ENCODE measurements around the gene NWD2. TPM values are rescaled to one million over a fixed set of nuclear protein-coding genes. Genes with fewer than 3 reads are reported as not detected.

NWD2 gene
- total RNA-seq, 1 experiment from 2014 or later = not detected

DNA sequence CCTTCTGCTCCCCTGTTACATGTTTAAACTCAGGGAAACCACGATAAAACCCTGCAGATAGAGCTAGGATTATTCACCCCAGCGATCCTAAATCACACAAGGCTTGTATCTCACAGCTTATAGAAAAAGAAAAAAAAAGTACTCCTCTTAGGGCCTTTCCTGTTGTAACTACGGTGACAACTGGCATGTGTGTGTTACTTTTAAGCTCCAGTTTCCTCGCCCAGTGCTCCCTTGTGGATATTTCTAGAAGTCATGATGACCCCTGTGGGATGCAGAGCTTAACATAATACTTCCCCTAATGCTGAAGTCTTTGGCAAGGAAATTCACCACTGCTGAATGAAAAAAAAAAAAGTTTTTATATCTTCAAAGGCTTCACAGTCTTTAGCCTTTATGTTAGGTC is 114.7 kb downstream of the NWD2 start:
- intact Hi-C loops (cut with micrococcal nuclease) = no loop called here
- no peaks in the 10 kb centered on the region for H4K20me1 ChIP-seq (ENCODE audit: insufficient read depth)
- no peaks in the 10 kb centered on the region for H3K9me2 ChIP-seq (ENCODE audit: insufficient read depth)
- DNase-seq (ENCODE audit: low read depth, low spot score) = no peak
- ChIA-PET POLR2A (no interaction called here), RAD21 (ENCODE audit: low non-redundant PET in 1 of 2, low total read pairs in 2 of 2, uncharacterized antibody in 2 of 2, unreplicated experiment in 2 of 2) (no interaction called here), CTCF (no interaction called here)
- no peak overlapping the region for H3K9ac ChIP-seq (ENCODE audit: low read length)
- no peak overlapping the region for H3K4me2 ChIP-seq (ENCODE audit: low read length)
- TF ChIP-seq SP1 (IDR thresholded peaks at IDR 0.05; ENCODE audit: low read depth) (no peak), YY1 (IDR thresholded peaks at IDR 0.05; ENCODE audit: extremely low read depth, insufficient replicate concordance, low read depth, low read length) (no peak), SIN3A (IDR thresholded peaks at IDR 0.05; ENCODE audit: low read depth) (no peak), ELF1 (IDR thresholded peaks at IDR 0.05; ENCODE audit: borderline replicate concordance, low read depth) (no peak), ZNF274 (IDR thresholded peaks at IDR 0.05; ENCODE audit: low read depth, low read length) (no peak)
- H3K36me3 ChIP-seq (ENCODE audit: control insufficient read depth in 1 of 2, insufficient read depth in 2 of 2, low read length in 2 of 2) = no peaks in the 10 kb centered on the region
- H3K27me3 ChIP-seq (ENCODE audit: insufficient read depth, low read length) = no peaks in the 10 kb centered on the region
- H3K79me2 ChIP-seq (ENCODE audit: insufficient read depth, low read length) = no peaks in the 10 kb centered on the region
- H3K9me3 ChIP-seq (ENCODE audit: control insufficient read depth in 1 of 2, insufficient read depth in 1 of 2, low read depth in 1 of 2, low read length in 2 of 2) = no peaks in the 10 kb centered on the region
- no TSS peak for BruUV-seq (replicated peaks)
- ATAC-seq = no peak
- no peak overlapping the region for H3K27ac ChIP-seq (ENCODE audit: low read depth, low read length)
- peaks cover 0 to 6% of the 10 kb centered on the region in 2 experiments; a peak in 1 of 4 replicates for H3K4me1 ChIP-seq (ENCODE audit: control insufficient read depth in 1 of 2, insufficient read depth in 2 of 2, low read length in 2 of 2)
- no peak overlapping the region for H3K4me3 ChIP-seq (replicated peaks in 1 of 2; ENCODE audit: low read depth in 1 of 2, low read length in 2 of 2)
- H2AFZ ChIP-seq (ENCODE audit: low read depth, low read length, poor library complexity, severe bottlenecking) = no peak overlapping the region

DNA sequence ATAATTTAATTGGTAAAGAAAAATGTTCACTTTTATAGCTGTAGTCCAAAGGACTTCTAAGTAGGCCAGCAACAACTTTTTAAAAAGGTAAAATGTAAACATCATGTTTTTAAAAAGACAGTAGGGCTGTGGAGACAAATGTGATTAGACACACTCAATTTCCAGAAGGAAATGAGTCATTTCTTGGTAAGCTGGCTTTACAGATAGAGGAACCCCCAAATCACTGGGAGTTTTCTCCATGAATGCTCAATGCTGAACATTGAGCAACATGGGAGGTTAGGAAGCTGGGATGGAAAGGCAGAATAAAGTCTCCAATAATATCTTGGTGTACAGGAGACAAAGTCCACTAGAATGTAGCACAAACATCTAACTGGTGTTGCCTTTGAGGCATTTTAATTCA is 121.3 kb downstream of the NWD2 start:
- no peaks in the 10 kb centered on the region for H3K36me3 ChIP-seq (ENCODE audit: control insufficient read depth in 1 of 2, insufficient read depth in 2 of 2, low read length in 2 of 2)
- RAD21 ChIA-PET (ENCODE audit: low non-redundant PET in 1 of 2, low total read pairs in 2 of 2, uncharacterized antibody in 2 of 2, unreplicated experiment in 2 of 2) = no interaction called here
- intact Hi-C loops (cut with micrococcal nuclease) = no loop called here
- TF ChIP-seq, protein P1, sequence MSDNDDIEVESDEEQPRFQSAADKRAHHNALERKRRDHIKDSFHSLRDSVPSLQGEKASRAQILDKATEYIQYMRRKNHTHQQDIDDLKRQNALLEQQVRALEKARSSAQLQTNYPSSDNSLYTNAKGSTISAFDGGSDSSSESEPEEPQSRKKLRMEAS (IDR thresholded peaks at IDR 0.05) = no peak
- TF ChIP-seq CBX3 (IDR thresholded peaks at IDR 0.05; ENCODE audit: low read depth) = no peak
- TF ChIP-seq RAD21 (IDR thresholded peaks at IDR 0.05; ENCODE audit: low read depth) = no peak
- TF ChIP-seq ZFX (IDR thresholded peaks at IDR 0.05) = no peak
- TF ChIP-seq FOSL1 (IDR thresholded peaks at IDR 0.05; ENCODE audit: low read depth) = no peak
- no peak for TF ChIP-seq EZH2phosphoT487 (IDR thresholded peaks at IDR 0.05; ENCODE audit: borderline replicate concordance)
- TF ChIP-seq SRF (IDR thresholded peaks at IDR 0.05; ENCODE audit: low read depth) = no peak
- TF ChIP-seq, protein P2, sequence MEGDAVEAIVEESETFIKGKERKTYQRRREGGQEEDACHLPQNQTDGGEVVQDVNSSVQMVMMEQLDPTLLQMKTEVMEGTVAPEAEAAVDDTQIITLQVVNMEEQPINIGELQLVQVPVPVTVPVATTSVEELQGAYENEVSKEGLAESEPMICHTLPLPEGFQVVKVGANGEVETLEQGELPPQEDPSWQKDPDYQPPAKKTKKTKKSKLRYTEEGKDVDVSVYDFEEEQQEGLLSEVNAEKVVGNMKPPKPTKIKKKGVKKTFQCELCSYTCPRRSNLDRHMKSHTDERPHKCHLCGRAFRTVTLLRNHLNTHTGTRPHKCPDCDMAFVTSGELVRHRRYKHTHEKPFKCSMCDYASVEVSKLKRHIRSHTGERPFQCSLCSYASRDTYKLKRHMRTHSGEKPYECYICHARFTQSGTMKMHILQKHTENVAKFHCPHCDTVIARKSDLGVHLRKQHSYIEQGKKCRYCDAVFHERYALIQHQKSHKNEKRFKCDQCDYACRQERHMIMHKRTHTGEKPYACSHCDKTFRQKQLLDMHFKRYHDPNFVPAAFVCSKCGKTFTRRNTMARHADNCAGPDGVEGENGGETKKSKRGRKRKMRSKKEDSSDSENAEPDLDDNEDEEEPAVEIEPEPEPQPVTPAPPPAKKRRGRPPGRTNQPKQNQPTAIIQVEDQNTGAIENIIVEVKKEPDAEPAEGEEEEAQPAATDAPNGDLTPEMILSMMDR (IDR thresholded peaks at IDR 0.05 in 2 of 3, conservative IDR thresholded peaks at IDR 0.05 in 1 of 3; ENCODE audit: borderline replicate concordance in 1 of 3, insufficient read depth in 1 of 3, low read depth in 2 of 3, low read length in 2 of 3) = no peak
- TF ChIP-seq, protein P3, sequence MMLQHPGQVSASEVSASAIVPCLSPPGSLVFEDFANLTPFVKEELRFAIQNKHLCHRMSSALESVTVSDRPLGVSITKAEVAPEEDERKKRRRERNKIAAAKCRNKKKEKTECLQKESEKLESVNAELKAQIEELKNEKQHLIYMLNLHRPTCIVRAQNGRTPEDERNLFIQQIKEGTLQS (IDR thresholded peaks at IDR 0.05) = no peak
- TF ChIP-seq, protein P4, sequence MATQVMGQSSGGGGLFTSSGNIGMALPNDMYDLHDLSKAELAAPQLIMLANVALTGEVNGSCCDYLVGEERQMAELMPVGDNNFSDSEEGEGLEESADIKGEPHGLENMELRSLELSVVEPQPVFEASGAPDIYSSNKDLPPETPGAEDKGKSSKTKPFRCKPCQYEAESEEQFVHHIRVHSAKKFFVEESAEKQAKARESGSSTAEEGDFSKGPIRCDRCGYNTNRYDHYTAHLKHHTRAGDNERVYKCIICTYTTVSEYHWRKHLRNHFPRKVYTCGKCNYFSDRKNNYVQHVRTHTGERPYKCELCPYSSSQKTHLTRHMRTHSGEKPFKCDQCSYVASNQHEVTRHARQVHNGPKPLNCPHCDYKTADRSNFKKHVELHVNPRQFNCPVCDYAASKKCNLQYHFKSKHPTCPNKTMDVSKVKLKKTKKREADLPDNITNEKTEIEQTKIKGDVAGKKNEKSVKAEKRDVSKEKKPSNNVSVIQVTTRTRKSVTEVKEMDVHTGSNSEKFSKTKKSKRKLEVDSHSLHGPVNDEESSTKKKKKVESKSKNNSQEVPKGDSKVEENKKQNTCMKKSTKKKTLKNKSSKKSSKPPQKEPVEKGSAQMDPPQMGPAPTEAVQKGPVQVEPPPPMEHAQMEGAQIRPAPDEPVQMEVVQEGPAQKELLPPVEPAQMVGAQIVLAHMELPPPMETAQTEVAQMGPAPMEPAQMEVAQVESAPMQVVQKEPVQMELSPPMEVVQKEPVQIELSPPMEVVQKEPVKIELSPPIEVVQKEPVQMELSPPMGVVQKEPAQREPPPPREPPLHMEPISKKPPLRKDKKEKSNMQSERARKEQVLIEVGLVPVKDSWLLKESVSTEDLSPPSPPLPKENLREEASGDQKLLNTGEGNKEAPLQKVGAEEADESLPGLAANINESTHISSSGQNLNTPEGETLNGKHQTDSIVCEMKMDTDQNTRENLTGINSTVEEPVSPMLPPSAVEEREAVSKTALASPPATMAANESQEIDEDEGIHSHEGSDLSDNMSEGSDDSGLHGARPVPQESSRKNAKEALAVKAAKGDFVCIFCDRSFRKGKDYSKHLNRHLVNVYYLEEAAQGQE (IDR thresholded peaks at IDR 0.05; ENCODE audit: low read depth) = no peak
- TF ChIP-seq ELF1 (IDR thresholded peaks at IDR 0.05; ENCODE audit: borderline replicate concordance, low read depth) = no peak
- TF ChIP-seq EZH2 (IDR thresholded peaks at IDR 0.05) = no peak
- TF ChIP-seq CEBPB (IDR thresholded peaks at IDR 0.05; ENCODE audit: low read depth) = no peak
- TF ChIP-seq YY1 (IDR thresholded peaks at IDR 0.05; ENCODE audit: extremely low read depth, insufficient replicate concordance, low read depth, low read length) = no peak

More for the DNA sequence above, 121.3 kb downstream of the NWD2 start:
- Histone ChIP-seq H3K9me3 (ENCODE audit: control insufficient read depth in 1 of 2, insufficient read depth in 1 of 2, low read depth in 1 of 2, low read length in 2 of 2) (no peaks in the 10 kb centered on the region), H3K27me3 (ENCODE audit: insufficient read depth, low read length) (peaks cover 8% of the 10 kb centered on the region; the same call in 1 of the 2 replicates), H4K20me1 (ENCODE audit: insufficient read depth) (no peaks in the 10 kb centered on the region; the same call in 1 of the 2 replicates), H3K4me2 (ENCODE audit: low read length) (no peak overlapping the region), H3K27ac (ENCODE audit: low read depth, low read length) (no peak overlapping the region), H3K9me2 (ENCODE audit: insufficient read depth) (no peaks in the 10 kb centered on the region), H3K4me3 (replicated peaks in 1 of 2; ENCODE audit: low read depth in 1 of 2, low read length in 2 of 2) (no peak overlapping the region), H3K4me1 (ENCODE audit: control insufficient read depth in 1 of 2, insufficient read depth in 2 of 2, low read length in 2 of 2) (no peaks in the 10 kb centered on the region), H3K9ac (ENCODE audit: low read length) (no peak overlapping the region), H2AFZ (ENCODE audit: low read depth, low read length, poor library complexity, severe bottlenecking) (no peak overlapping the region), H3K79me2 (ENCODE audit: insufficient read depth, low read length) (no peaks in the 10 kb centered on the region)
- DNase-seq (ENCODE audit: low read depth, low spot score) (no peak), ATAC-seq (no peak)
- ChIA-PET POLR2A (no interaction called here), CTCF (no interaction called here)
- no TSS peak for BruUV-seq (replicated peaks)

Data from HCT116 (cell line).